ENCODE measurements around the gene MRPL46. TPM values are rescaled to one million over a fixed set of nuclear protein-coding genes. Genes with fewer than 3 reads are reported as not detected.

MRPL46 gene
- total and polyA plus RNA-seq, 2 of the 4 experiments (the other 2 are of a cell fraction) = 14.2 to 24.2 TPM

GRCh38 chr15:88504445-88504844 lies 37.3 kb upstream of the MRPL46 start:
- Histone ChIP-seq H2AK9ac (replicated peaks; ENCODE audit: low read depth, low read length, poor library complexity) (no peak overlapping the region), H3K27me3 (ENCODE audit: control insufficient read depth, insufficient read depth, low read length) (no peaks in the 10 kb centered on the region), H4K8ac (ENCODE audit: low read depth in 2 of 2, low read length in 2 of 2) (no peak overlapping the region), H2BK120ac (ENCODE audit: low read depth, low read length) (no peak overlapping the region), H3K27ac (ENCODE audit: insufficient read depth, low read length) (no peak overlapping the region), H3K4ac (ENCODE audit: low read depth, low read length) (no peak overlapping the region), H3K14ac (replicated peaks; ENCODE audit: low read depth, low read length) (no peak overlapping the region), H3K9ac (ENCODE audit: low read depth, low read length) (no peak overlapping the region), H3K23ac (ENCODE audit: low read depth, low read length) (no peak overlapping the region), H2AK5ac (ENCODE audit: low read depth, low read length) (no peak overlapping the region), H2BK15ac (ENCODE audit: low read depth, low read length) (no peak overlapping the region), H3K4me2 (ENCODE audit: low read depth, low read length) (no peak overlapping the region), H3K56ac (ENCODE audit: extremely low read depth, insufficient read depth, low read length) (no peak overlapping the region), H3K9me3 (ENCODE audit: control insufficient read depth, insufficient read depth, low read length) (no peaks in the 10 kb centered on the region), H2BK5ac (ENCODE audit: low read depth, low read length, poor library complexity, severe bottlenecking) (no peak overlapping the region), H4K20me1 (ENCODE audit: insufficient read depth, low read length) (no peaks in the 10 kb centered on the region), H3K9me1 (ENCODE audit: insufficient read depth, low read length) (no peaks in the 10 kb centered on the region; the same call in 1 of the 2 replicates), H3K79me1 (ENCODE audit: low read depth in 1 of 2, low read length in 2 of 2) (no peaks in the 10 kb centered on the region), H3K18ac (ENCODE audit: low read depth, low read length) (no peak overlapping the region), H4K5ac (ENCODE audit: low read depth, low read length) (no peak overlapping the region), H2AFZ (replicated peaks; ENCODE audit: low read length, poor library complexity) (no peak overlapping the region), H4K91ac (ENCODE audit: insufficient read depth, low read depth, low read length) (no peak overlapping the region), H3K36me3 (ENCODE audit: control insufficient read depth, insufficient read depth, low read length) (peaks cover under 1% of the 10 kb centered on the region), H3K4me1 (ENCODE audit: control insufficient read depth, insufficient read depth, low read length) (no peaks in the 10 kb centered on the region), H2BK20ac (ENCODE audit: low read depth, low read length) (no peak overlapping the region), H3K4me3 (ENCODE audit: insufficient read depth, low read depth, low read length) (no peak overlapping the region)
- TF ChIP-seq, protein P1, sequence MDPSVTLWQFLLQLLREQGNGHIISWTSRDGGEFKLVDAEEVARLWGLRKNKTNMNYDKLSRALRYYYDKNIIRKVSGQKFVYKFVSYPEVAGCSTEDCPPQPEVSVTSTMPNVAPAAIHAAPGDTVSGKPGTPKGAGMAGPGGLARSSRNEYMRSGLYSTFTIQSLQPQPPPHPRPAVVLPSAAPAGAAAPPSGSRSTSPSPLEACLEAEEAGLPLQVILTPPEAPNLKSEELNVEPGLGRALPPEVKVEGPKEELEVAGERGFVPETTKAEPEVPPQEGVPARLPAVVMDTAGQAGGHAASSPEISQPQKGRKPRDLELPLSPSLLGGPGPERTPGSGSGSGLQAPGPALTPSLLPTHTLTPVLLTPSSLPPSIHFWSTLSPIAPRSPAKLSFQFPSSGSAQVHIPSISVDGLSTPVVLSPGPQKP (IDR thresholded peaks at IDR 0.05; ENCODE audit: borderline replicate concordance, low read depth, low read length) = no peak
- no peak for TF ChIP-seq RAD21 (IDR thresholded peaks at IDR 0.05; ENCODE audit: low read length)
- TF ChIP-seq SMC3 (IDR thresholded peaks at IDR 0.05; ENCODE audit: low read depth, low read length) = no peak
- no peak for TF ChIP-seq FOS (IDR thresholded peaks at IDR 0.05; ENCODE audit: low read depth, low read length)
- TF ChIP-seq, protein P2, sequence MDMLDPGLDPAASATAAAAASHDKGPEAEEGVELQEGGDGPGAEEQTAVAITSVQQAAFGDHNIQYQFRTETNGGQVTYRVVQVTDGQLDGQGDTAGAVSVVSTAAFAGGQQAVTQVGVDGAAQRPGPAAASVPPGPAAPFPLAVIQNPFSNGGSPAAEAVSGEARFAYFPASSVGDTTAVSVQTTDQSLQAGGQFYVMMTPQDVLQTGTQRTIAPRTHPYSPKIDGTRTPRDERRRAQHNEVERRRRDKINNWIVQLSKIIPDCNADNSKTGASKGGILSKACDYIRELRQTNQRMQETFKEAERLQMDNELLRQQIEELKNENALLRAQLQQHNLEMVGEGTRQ (IDR thresholded peaks at IDR 0.05; ENCODE audit: low read depth, low read length) = no peak
- no peak for TF ChIP-seq NFE2L2 (IDR thresholded peaks at IDR 0.05; ENCODE audit: low read depth, low read length)
- no peak for TF ChIP-seq POLR2A (IDR thresholded peaks at IDR 0.05; ENCODE audit: low read depth, low read length)
- TF ChIP-seq CEBPB (IDR thresholded peaks at IDR 0.05; ENCODE audit: low read depth, low read length) = no peak
- no peak for TF ChIP-seq BHLHE40 (IDR thresholded peaks at IDR 0.05; ENCODE audit: low read depth, low read length)
- no peak for TF ChIP-seq MAZ (IDR thresholded peaks at IDR 0.05; ENCODE audit: borderline replicate concordance, low read depth, low read length)
- TF ChIP-seq CHD1 (IDR thresholded peaks at IDR 0.05; ENCODE audit: low read depth, low read length) = no peak
- TF ChIP-seq MXI1 (IDR thresholded peaks at IDR 0.05; ENCODE audit: borderline replicate concordance, low read depth, low read length) = no peak
- TF ChIP-seq RFX5 (IDR thresholded peaks at IDR 0.05; ENCODE audit: low read depth, low read length) = no peak
- TF ChIP-seq RCOR1 (IDR thresholded peaks at IDR 0.05; ENCODE audit: insufficient replicate concordance, low read length) = no peak
- TF ChIP-seq, protein P3, sequence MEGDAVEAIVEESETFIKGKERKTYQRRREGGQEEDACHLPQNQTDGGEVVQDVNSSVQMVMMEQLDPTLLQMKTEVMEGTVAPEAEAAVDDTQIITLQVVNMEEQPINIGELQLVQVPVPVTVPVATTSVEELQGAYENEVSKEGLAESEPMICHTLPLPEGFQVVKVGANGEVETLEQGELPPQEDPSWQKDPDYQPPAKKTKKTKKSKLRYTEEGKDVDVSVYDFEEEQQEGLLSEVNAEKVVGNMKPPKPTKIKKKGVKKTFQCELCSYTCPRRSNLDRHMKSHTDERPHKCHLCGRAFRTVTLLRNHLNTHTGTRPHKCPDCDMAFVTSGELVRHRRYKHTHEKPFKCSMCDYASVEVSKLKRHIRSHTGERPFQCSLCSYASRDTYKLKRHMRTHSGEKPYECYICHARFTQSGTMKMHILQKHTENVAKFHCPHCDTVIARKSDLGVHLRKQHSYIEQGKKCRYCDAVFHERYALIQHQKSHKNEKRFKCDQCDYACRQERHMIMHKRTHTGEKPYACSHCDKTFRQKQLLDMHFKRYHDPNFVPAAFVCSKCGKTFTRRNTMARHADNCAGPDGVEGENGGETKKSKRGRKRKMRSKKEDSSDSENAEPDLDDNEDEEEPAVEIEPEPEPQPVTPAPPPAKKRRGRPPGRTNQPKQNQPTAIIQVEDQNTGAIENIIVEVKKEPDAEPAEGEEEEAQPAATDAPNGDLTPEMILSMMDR (conservative IDR thresholded peaks at IDR 0.05; ENCODE audit: low read depth, low read length) = no peak
- TF ChIP-seq MAFK (IDR thresholded peaks at IDR 0.05; ENCODE audit: low read depth, low read length) = no peak
- in situ Hi-C loops (cut with MboI; ENCODE audit: low sequenced_read_pairs) (no loop called here), dilution Hi-C loops (cut with HindIII; ENCODE audit: low sequenced_read_pairs, unreplicated experiment) (no loop called here), intact Hi-C loops (cut with micrococcal nuclease) (no loop called here)
- WGBS, 2 experiments (ENCODE audit: extremely low coverage in 2 of 2, insufficient read length in 1 of 2) = 100% methylated on average over 1 of the region's 1 CpG; no CpG with 5 or more reads in 1 of the 2 experiments
- ChIA-PET POLR2A (ENCODE audit: unreplicated experiment) (no interaction called here), CTCF (no interaction called here)
- no TSS peak for BruUV-seq (replicated peaks)
- ATAC-seq (ENCODE audit: low read depth) (no peak), DNase-seq (no peak)
